ENCODE measurements around the gene RPS10.

DNA sequence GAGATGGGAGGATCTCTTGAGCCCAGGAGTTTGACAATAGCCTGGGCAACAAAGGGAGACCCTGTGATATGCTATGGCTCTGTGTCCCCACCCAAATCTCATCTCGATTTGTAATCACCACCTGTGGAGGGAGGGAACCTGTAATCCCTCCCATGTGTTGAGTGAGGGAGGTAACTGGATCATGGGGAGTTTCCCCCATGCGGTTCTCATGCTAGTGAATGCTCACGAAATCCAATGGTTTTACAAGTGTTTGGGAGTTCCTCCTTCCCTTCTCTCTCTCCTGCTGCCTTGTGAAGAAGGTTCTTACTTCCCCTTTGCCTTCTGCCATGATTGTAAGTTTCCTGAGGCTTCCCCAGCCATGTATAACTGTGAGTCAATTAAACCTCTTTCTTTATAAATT, 36.8 kb downstream of the RPS10 start:
- TF ChIP-seq, protein P1, sequence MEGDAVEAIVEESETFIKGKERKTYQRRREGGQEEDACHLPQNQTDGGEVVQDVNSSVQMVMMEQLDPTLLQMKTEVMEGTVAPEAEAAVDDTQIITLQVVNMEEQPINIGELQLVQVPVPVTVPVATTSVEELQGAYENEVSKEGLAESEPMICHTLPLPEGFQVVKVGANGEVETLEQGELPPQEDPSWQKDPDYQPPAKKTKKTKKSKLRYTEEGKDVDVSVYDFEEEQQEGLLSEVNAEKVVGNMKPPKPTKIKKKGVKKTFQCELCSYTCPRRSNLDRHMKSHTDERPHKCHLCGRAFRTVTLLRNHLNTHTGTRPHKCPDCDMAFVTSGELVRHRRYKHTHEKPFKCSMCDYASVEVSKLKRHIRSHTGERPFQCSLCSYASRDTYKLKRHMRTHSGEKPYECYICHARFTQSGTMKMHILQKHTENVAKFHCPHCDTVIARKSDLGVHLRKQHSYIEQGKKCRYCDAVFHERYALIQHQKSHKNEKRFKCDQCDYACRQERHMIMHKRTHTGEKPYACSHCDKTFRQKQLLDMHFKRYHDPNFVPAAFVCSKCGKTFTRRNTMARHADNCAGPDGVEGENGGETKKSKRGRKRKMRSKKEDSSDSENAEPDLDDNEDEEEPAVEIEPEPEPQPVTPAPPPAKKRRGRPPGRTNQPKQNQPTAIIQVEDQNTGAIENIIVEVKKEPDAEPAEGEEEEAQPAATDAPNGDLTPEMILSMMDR (conservative IDR thresholded peaks at IDR 0.05), result no peak
- TF ChIP-seq ZFX (IDR thresholded peaks at IDR 0.05), result no peak

Data from C4-2B (cell line).